H9 (cell line): ENCODE data around the gene EPB41. TPM values are rescaled to one million over a fixed set of nuclear protein-coding genes. Genes with fewer than 3 reads are reported as not detected.

ENCODE experiments used
- DNase-seq: peaks from one replicate; pipeline ENCODE4 v3.0.0-alpha.2; 2017
- H2AFZ ChIP-seq: one replicate; pipeline ENCODE4 v1.6.1; 2013; ENCODE audit warnings: mild to moderate bottlenecking, low read length, control low read depth, moderate library complexity
- H2AK5ac ChIP-seq: 2 replicates; pipeline ENCODE4 v1.6.1; 2013; ENCODE audit warnings: low read length, control low read depth, mixed read lengths; ENCODE audit not compliant: insufficient read length
- H2BK120ac ChIP-seq: one replicate; pipeline ENCODE4 v1.6.1; 2013; ENCODE audit warnings: low read depth, mild to moderate bottlenecking, low read length, control low read depth, inconsistent platforms; ENCODE audit not compliant: poor library complexity, severe bottlenecking
- H2BK12ac ChIP-seq: 2 replicates; pipeline ENCODE4 v1.6.1; 2013; ENCODE audit warnings: low read length, control low read depth, mixed read lengths, low read depth; ENCODE audit not compliant: insufficient read length
- H2BK15ac ChIP-seq: 2 replicates; pipeline ENCODE4 v1.6.1; 2013; ENCODE audit warnings: low read depth, low read length, control low read depth
- H2BK20ac ChIP-seq: one replicate; pipeline ENCODE4 v1.6.1; 2013; ENCODE audit warnings: low read depth, mild to moderate bottlenecking, low read length, control low read depth, inconsistent platforms; ENCODE audit not compliant: poor library complexity, severe bottlenecking
- H2BK5ac ChIP-seq: 2 replicates; pipeline ENCODE4 v1.6.1; 2013; ENCODE audit warnings: low read length, control low read depth, mixed read lengths; ENCODE audit not compliant: insufficient read length
- H3K14ac ChIP-seq: 2 replicates; pipeline ENCODE4 v1.6.1; 2013; ENCODE audit warnings: low read length, control low read depth; ENCODE audit not compliant: insufficient read depth
- H3K18ac ChIP-seq: 2 replicates; pipeline ENCODE4 v1.6.1; 2013; ENCODE audit warnings: low read depth, mild to moderate bottlenecking, mixed read lengths, low read length, control low read depth; ENCODE audit not compliant: insufficient read length
- H3K23ac ChIP-seq: 2 replicates; pipeline ENCODE4 v1.6.1; 2013; ENCODE audit warnings: low read length, control low read depth, mixed read lengths, low read depth; ENCODE audit not compliant: insufficient read length
- H3K23me2 ChIP-seq: 2 replicates; pipeline ENCODE4 v1.6.1; 2013; ENCODE audit warnings: low read depth, mild to moderate bottlenecking, mixed read lengths, low read length, control low read depth; ENCODE audit not compliant: insufficient read length, poor library complexity, severe bottlenecking
- H3K27ac ChIP-seq: 2 replicates; pipeline ENCODE4 v1.5.1; 2013; ENCODE audit warnings: low read length, control low read depth, mixed read lengths, low read depth; ENCODE audit not compliant: insufficient read length
- H3K27me3 ChIP-seq: 2 replicates; pipeline ENCODE4 v1.6.1; 2013; ENCODE audit warnings: low read length, control low read depth, inconsistent platforms; ENCODE audit not compliant: insufficient read depth
- H3K4ac ChIP-seq: 2 replicates; pipeline ENCODE4 v1.6.1; 2013; ENCODE audit warnings: low read depth, mild to moderate bottlenecking, control low read depth, inconsistent platforms, low read length, moderate library complexity
- H3K4me1 ChIP-seq: 2 replicates; pipeline ENCODE4 v1.6.1; 2013; ENCODE audit warnings: low read length, control low read depth, inconsistent platforms; ENCODE audit not compliant: insufficient read depth
- H3K4me2 ChIP-seq: 2 replicates; pipeline ENCODE4 v1.6.1; 2013; ENCODE audit warnings: low read length, control low read depth, mixed read lengths; ENCODE audit not compliant: insufficient read length, insufficient read depth
- H3K56ac ChIP-seq: 2 replicates; pipeline ENCODE4 v1.6.1; 2013; ENCODE audit warnings: low read depth, mild to moderate bottlenecking, mixed read lengths, low read length, control low read depth; ENCODE audit not compliant: insufficient read length
- H3K79me1 ChIP-seq: 2 replicates; pipeline ENCODE4 v1.6.1; 2013; ENCODE audit warnings: low read depth, mild to moderate bottlenecking, moderate library complexity, low read length, control low read depth, inconsistent platforms; ENCODE audit not compliant: insufficient read depth, poor library complexity, severe bottlenecking
- H3K79me2 ChIP-seq: 2 replicates; pipeline ENCODE4 v1.6.1; 2013; ENCODE audit warnings: low read length, control low read depth, inconsistent platforms; ENCODE audit not compliant: insufficient read depth
- H3K9ac ChIP-seq: 2 replicates; pipeline ENCODE4 v1.6.1; 2013; ENCODE audit warnings: low read length, control low read depth, mixed read lengths; ENCODE audit not compliant: insufficient read length; ENCODE audit errors: extremely low read depth
- H3K9me3 ChIP-seq: one replicate; pipeline ENCODE4 v1.6.1; 2013; ENCODE audit warnings: low read depth, low read length, inconsistent platforms; ENCODE audit not compliant: control insufficient read depth
- H3T11ph ChIP-seq: one replicate; pipeline ENCODE4 v1.6.1; 2013; ENCODE audit warnings: mild to moderate bottlenecking, low read length, control low read depth, inconsistent platforms
- H4K20me1 ChIP-seq: one replicate; pipeline ENCODE4 v1.6.1; 2013; ENCODE audit not compliant: control insufficient read depth, insufficient read length, insufficient read depth
- H4K5ac ChIP-seq: 2 replicates; pipeline ENCODE4 v1.6.1; 2013; ENCODE audit warnings: low read depth, mild to moderate bottlenecking, mixed read lengths, low read length, control low read depth; ENCODE audit not compliant: insufficient read length
- H4K8ac ChIP-seq: replicated peaks from 2 replicates; pipeline ENCODE4 v1.6.1; 2013; ENCODE audit warnings: low read length, control low read depth, mixed read lengths, low read depth; ENCODE audit not compliant: insufficient read length
- H4K91ac ChIP-seq: 2 replicates; pipeline ENCODE4 v1.6.1; 2013; ENCODE audit warnings: low read depth, mild to moderate bottlenecking, moderate library complexity, mixed read lengths, low read length, control low read depth; ENCODE audit not compliant: insufficient read length
- H3K27ac Mint-ChIP-seq, 3 experiments: 2 replicates in 2 of 3; 3 replicates in 1 of 3; pipeline ENCODE4 v1.8.0; 2020 to 2021; ENCODE audit warnings: mixed read lengths in 3 of 3, mild to moderate bottlenecking in 1 of 3, moderate library complexity in 1 of 3
- H3K27me3 Mint-ChIP-seq: 2 replicates; pipeline ENCODE4 v1.8.0; 2021; ENCODE audit warnings: low read depth, mild to moderate bottlenecking, moderate library complexity, mixed read lengths
- H3K36me3 Mint-ChIP-seq, 3 experiments: 2 replicates in 2 of 3; 3 replicates in 1 of 3; pipeline ENCODE4 v1.8.0; 2020 to 2021; ENCODE audit warnings: low read depth in 3 of 3, mixed read lengths in 3 of 3; ENCODE audit not compliant: insufficient read depth in 1 of 3
- H3K4me1 Mint-ChIP-seq, 2 experiments: 2 replicates each; pipeline ENCODE4 v1.8.0; 2020; ENCODE audit warnings: mixed read lengths in 2 of 2
- H3K4me3 Mint-ChIP-seq, 2 experiments: 2 replicates in 1 of 2; 3 replicates in 1 of 2; pipeline ENCODE4 v1.8.0; 2020 to 2021; ENCODE audit warnings: mild to moderate bottlenecking in 2 of 2, mixed read lengths in 2 of 2, moderate library complexity in 1 of 2
- H3K9me3 Mint-ChIP-seq, 2 experiments: 2 replicates in 1 of 2; 3 replicates in 1 of 2; pipeline ENCODE4 v1.8.0; 2020; ENCODE audit warnings: mild to moderate bottlenecking in 2 of 2, mixed read lengths in 2 of 2, moderate library complexity in 1 of 2
- CTCF ChIP-seq: fragments of 200-600 bp; sonication (generic); conservative IDR thresholded peaks from 3 replicates; pipeline ENCODE4 v1.8.0; 2021; ENCODE audit warnings: antibody characterized with exemption, mild to moderate bottlenecking
- WGBS: extraction: QIAGEN DNeasy Blood & Tissue Kit; methylation state at CpG from one replicate; pipeline ENCODE4 v1.1.7; 2013; ENCODE audit warnings: missing lambda C conversion rate, low lambda C conversion rate, mixed read lengths; ENCODE audit not compliant: insufficient read length; ENCODE audit errors: extremely low coverage; 5-methylcytosine and 5-hydroxymethylcytosine counted together
- total RNA-seq: library from RNA; stranded (reverse); gene quantifications from 2 replicates; pipeline ENCODE4 v1.2.1, GENCODE V29; 2021

Gene EPB41
- total RNA-seq, 1 experiment from 2014 or later, result 75.4 TPM

- peaks cover 46 to 48% of the 10 kb centered on the region in 2 experiments for H3K4me1 Mint-ChIP-seq
- H3K9me3 ChIP-seq, result no peaks in the 10 kb centered on the region
- no peaks in the 10 kb centered on the region for H4K20me1 ChIP-seq
- no peak for DNase-seq
- no peaks in the 10 kb centered on the region for H3K36me3 Mint-ChIP-seq
- H3K14ac ChIP-seq, result no peak overlapping the region
- H4K8ac ChIP-seq, result no peak overlapping the region
- no peak overlapping the region for H2AK5ac ChIP-seq
- H3K9ac ChIP-seq, result no peak overlapping the region
- H2BK5ac ChIP-seq, result no peak overlapping the region
- peaks cover 12% of the 10 kb centered on the region for H3K27me3 Mint-ChIP-seq
- no peak overlapping the region for H3K4ac ChIP-seq
- no peak overlapping the region for H3K23ac ChIP-seq
- H3K27ac ChIP-seq, result no peak overlapping the region
- H2BK20ac ChIP-seq, result no peak overlapping the region
- no peak overlapping the region for H3K4me3 Mint-ChIP-seq
- H2BK120ac ChIP-seq, result no peak overlapping the region
- no peak overlapping the region for H2AFZ ChIP-seq
- peaks cover 0 to 3% of the 10 kb centered on the region in 2 experiments; a peak in 1 of 5 replicates for H3K9me3 Mint-ChIP-seq
- H3K27ac Mint-ChIP-seq, result peak overlapping the region in 1 of 3 experiments; percentile 6; a peak in 3 of 7 replicates
- no peak overlapping the region for H3K4me2 ChIP-seq
- no peaks in the 10 kb centered on the region for H3K79me1 ChIP-seq
- peaks cover 16% of the 10 kb centered on the region; the same call in 1 of the 2 replicates for H3K4me1 ChIP-seq
- H3K18ac ChIP-seq, result no peak overlapping the region
- no peaks in the 10 kb centered on the region for H3K79me2 ChIP-seq
- H2BK12ac ChIP-seq, result no peak overlapping the region
- peaks cover 14% of the 10 kb centered on the region for H3K23me2 ChIP-seq
- no CpG with 5 or more reads among the region's 1 CpG for WGBS
- H4K5ac ChIP-seq, result no peak overlapping the region
- TF ChIP-seq CTCF, result no peak
- H3T11ph ChIP-seq, result no peak overlapping the region
- H3K27me3 ChIP-seq, result no peaks in the 10 kb centered on the region
- H2BK15ac ChIP-seq, result no peak overlapping the region
- H4K91ac ChIP-seq, result no peak overlapping the region
- H3K56ac ChIP-seq, result no peak overlapping the region
Observed at GRCh38 chr1:28883242-28883616, 31.1 kb upstream of the EPB41 start.
